ENCODE results near the gene POU5F1.
"Not testable (repeated sequence)": the region's sequence is repeated elsewhere in the genome, so short reads cannot be mapped to it uniquely, and the experiment has no call there.

The POU5F1 gene

GRCh38 chr6:31165064-31165832 lies 5.2 kb downstream of the POU5F1 start:
- not testable (repeated sequence) for DNase-seq

GRCh38 chr6:31164475-31165063 lies 5.9 kb downstream of the POU5F1 start:
- not testable (repeated sequence) for DNase-seq

GRCh38 chr6:31163922-31164321 lies 6.6 kb downstream of the POU5F1 start:
- no peak for DNase-seq

GRCh38 chr6:31162463-31163165 lies 7.9 kb downstream of the POU5F1 start:
- DNase-seq: no peak

GRCh38 chr6:31161216-31162126 lies 9.0 kb downstream of the POU5F1 start:
- no peak for DNase-seq

GRCh38 chr6:31158863-31159855 lies 11.3 kb downstream of the POU5F1 start:
- DNase-seq: no peak

- DNase-seq: peak; percentile 98
Measured at GRCh38 chr6:31158140-31158862, 12.2 kb downstream of the POU5F1 start, which contains the start of gene TCF19. Gene TCF19 (plus strand): TSS chr6:31158589. CDS start chr6:31159470, 881 bp downstream.

GRCh38 chr6:31157513-31158139 lies 12.9 kb downstream of the POU5F1 start, which contains the start of gene CCHCR1:
Gene CCHCR1 (minus strand): TSS chr6:31157802. CDS start chr6:31157600, 202 bp downstream.
- no peak for DNase-seq

GRCh38 chr6:31156641-31157040 lies 13.8 kb downstream of the POU5F1 start:
- no peak for DNase-seq

GRCh38 chr6:31154436-31154835 lies 16.0 kb downstream of the POU5F1 start:
- no peak for DNase-seq

- DNase-seq: no peak
Measured at GRCh38 chr6:31152781-31153180, 17.7 kb downstream of the POU5F1 start.

GRCh38 chr6:31149827-31150447 lies 20.5 kb downstream of the POU5F1 start:
- DNase-seq: no peak

- no peak for DNase-seq
Measured at GRCh38 chr6:31145386-31145785, 25.1 kb downstream of the POU5F1 start.

- no peak for DNase-seq
Measured at GRCh38 chr6:31144970-31145340, 25.5 kb downstream of the POU5F1 start.

GRCh38 chr6:31144296-31144969 lies 26.0 kb downstream of the POU5F1 start:
- no peak for DNase-seq

- no peak for DNase-seq
Measured at GRCh38 chr6:31143148-31143547, 27.3 kb downstream of the POU5F1 start.

- DNase-seq: no peak
Measured at GRCh38 chr6:31142361-31142761, 28.1 kb downstream of the POU5F1 start.

GRCh38 chr6:31140643-31141042 lies 29.8 kb downstream of the POU5F1 start:
- no peak for DNase-seq

- DNase-seq: no peak
Measured at GRCh38 chr6:31139599-31139998, 30.9 kb downstream of the POU5F1 start.

Measured in stimulated activated CD4-positive, alpha-beta T cell treated with anti-CD3 and anti-CD28 coated beads, Interleukin-2, amount 100 ng/mL, for 48 hours (primary cell).